ENCODE data around the gene ZC3H4. TPM values are rescaled to one million over a fixed set of nuclear protein-coding genes. Genes with fewer than 3 reads are reported as not detected.
A peak's percentile ranks its signal among the peaks of the same experiment; 100 is the strongest.

The ZC3H4 gene
- total RNA-seq, 2 experiments from 2014 or later, result 68.5 to 70.2 TPM

GRCh38 chr19:47125669-47125938 lies 12.0 kb upstream of the ZC3H4 start:
- intact Hi-C loops (cut with micrococcal nuclease), result loop anchor here (5.0 kb wide), 1 partner anchor 43 kb away; no protein-coding TSS in a partner anchor
- TF ChIP-seq CTCF (IDR thresholded peaks at IDR 0.05), result no peak
- no peak for DNase-seq
- no peak for ATAC-seq
- no peak overlapping the region for H3K27ac Mint-ChIP-seq
- H3K27me3 Mint-ChIP-seq, result peaks cover under 1% of the 10 kb centered on the region
- ChIA-PET CTCF (interaction anchor here (0.6 to 6.9 kb wide), 26 partner anchors 9 to 121 kb away, joined by 3 to 94 read pairs (median 4); partner anchors contain the start of gene ZC3H4), POLR2A (interaction anchor here (1.0 to 1.1 kb wide), 3 partner anchors 12 to 51 kb away, joined by 3 to 5 read pairs (median 5); partner anchors contain the start of gene ZC3H4)
- peaks cover 6% of the 10 kb centered on the region for H3K9me3 Mint-ChIP-seq
- peaks cover 4% of the 10 kb centered on the region for H3K36me3 Mint-ChIP-seq (ENCODE audit: low read depth)
- no peak overlapping the region for H3K4me3 Mint-ChIP-seq
- H3K4me1 Mint-ChIP-seq (ENCODE audit: low read depth), result peaks cover 4% of the 10 kb centered on the region

GRCh38 chr19:47124937-47125668 lies 11.5 kb upstream of the ZC3H4 start:
- no peak overlapping the region for H3K27ac Mint-ChIP-seq
- POLR2A ChIA-PET, result interaction anchor here (1.0 to 1.6 kb wide), 3 partner anchors 11 to 50 kb away, joined by 5 to 9 read pairs (median 5); partner anchors contain the start of gene ZC3H4
- peak; percentile 66 for ATAC-seq
- TF ChIP-seq CTCF (IDR thresholded peaks at IDR 0.05), result peak; percentile 86
- no peaks in the 10 kb centered on the region for H3K27me3 Mint-ChIP-seq
- CTCF ChIA-PET, result interaction anchor here (0.6 to 6.9 kb wide), 25 partner anchors 9 to 122 kb away, joined by 3 to 94 read pairs (median 4); partner anchors contain the start of gene ZC3H4
- H3K4me1 Mint-ChIP-seq (ENCODE audit: low read depth), result no peaks in the 10 kb centered on the region
- H3K9me3 Mint-ChIP-seq, result peaks cover 2% of the 10 kb centered on the region
- H3K36me3 Mint-ChIP-seq (ENCODE audit: low read depth), result no peaks in the 10 kb centered on the region
- H3K4me3 Mint-ChIP-seq, result no peak overlapping the region
- intact Hi-C loops (cut with micrococcal nuclease), result loop anchor here (5.0 kb wide), 1 partner anchor 43 kb away; no protein-coding TSS in a partner anchor
- DNase-seq, result no peak

GRCh38 chr19:47123406-47123805 lies 9.8 kb upstream of the ZC3H4 start:
- Mint-ChIP-seq H3K4me3 (no peak overlapping the region), H3K27me3 (no peaks in the 10 kb centered on the region), H3K36me3 (ENCODE audit: low read depth) (no peaks in the 10 kb centered on the region), H3K9me3 (no peaks in the 10 kb centered on the region), H3K27ac (no peak overlapping the region), H3K4me1 (ENCODE audit: low read depth) (no peaks in the 10 kb centered on the region)
- intact Hi-C loops (cut with micrococcal nuclease), result no loop called here
- TF ChIP-seq CTCF (IDR thresholded peaks at IDR 0.05), result no peak
- no peak for ATAC-seq
- POLR2A ChIA-PET, result interaction anchor here (0.6 to 1.6 kb wide), 2 partner anchors 10 to 60 kb away, joined by 3 to 9 read pairs; partner anchors contain the start of gene ZC3H4
- CTCF ChIA-PET, result interaction anchor here (0.5 to 6.9 kb wide), 9 partner anchors 8 to 1469 kb away, joined by 3 to 94 read pairs (median 4); partner anchors contain the start of gene ZC3H4
- DNase-seq, result no peak

- Mint-ChIP-seq H3K9me3 (no peaks in the 10 kb centered on the region), H3K36me3 (ENCODE audit: low read depth) (no peaks in the 10 kb centered on the region), H3K4me1 (ENCODE audit: low read depth) (no peaks in the 10 kb centered on the region), H3K4me3 (no peak overlapping the region), H3K27ac (no peak overlapping the region), H3K27me3 (no peaks in the 10 kb centered on the region)
- CTCF ChIA-PET, result interaction anchor here (0.8 to 6.9 kb wide), 7 partner anchors 9 to 122 kb away, joined by 3 to 94 read pairs (median 3); partner anchors contain the start of gene ZC3H4
- intact Hi-C loops (cut with micrococcal nuclease), result no loop called here
- no peak for TF ChIP-seq CTCF (IDR thresholded peaks at IDR 0.05)
- no peak for DNase-seq
- ATAC-seq, result no peak
- POLR2A ChIA-PET, result interaction anchor here (0.6 to 1.0 kb wide), 3 partner anchors 12 to 59 kb away, joined by 3 read pairs; no protein-coding TSS in a partner anchor
These were observed 9.1 kb upstream of the ZC3H4 start for GRCh38 chr19:47122359-47123335.
